Left hindlimb (tissue), 1 donor: ENCODE measurements around the gene SDF4.
"Not testable (repeated sequence)": the region's sequence is repeated elsewhere in the genome, so short reads cannot be mapped to it uniquely, and the experiment has no call there.

Source experiments
- DNase-seq: peaks from one replicate; pipeline ENCODE4 v3.0.0-alpha.2; 2018

SDF4 gene

GRCh38 chr1:1197188-1197500 is 34.7 kb downstream of the SDF4 start:
- DNase-seq = peak; percentile 27

- peak; percentile 25 for DNase-seq
These were observed 35.2 kb downstream of the SDF4 start for GRCh38 chr1:1196431-1197187.

- not testable (repeated sequence) for DNase-seq
These were observed 36.1 kb downstream of the SDF4 start for GRCh38 chr1:1195726-1196125.

GRCh38 chr1:1194723-1195122 is 37.1 kb downstream of the SDF4 start:
- no peak for DNase-seq

DNA sequence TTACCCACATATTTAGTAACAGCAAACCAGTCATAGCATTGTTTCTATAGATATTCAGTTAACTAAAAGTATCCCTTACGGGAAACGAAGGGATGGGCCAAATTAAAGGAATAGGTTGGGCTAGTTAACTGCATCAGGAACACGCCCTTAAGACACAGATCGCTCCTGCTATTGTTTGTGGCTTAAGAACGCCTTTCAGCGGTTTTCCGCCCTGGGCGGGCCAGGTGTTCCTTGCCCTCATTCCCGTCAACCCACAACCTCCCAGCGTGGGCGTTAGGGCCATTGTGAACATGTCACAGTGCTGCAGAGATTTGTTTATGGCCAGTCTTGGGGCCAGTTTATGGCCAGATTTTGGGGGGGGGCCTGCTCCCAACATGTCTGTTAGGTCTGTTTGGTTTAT is 40.1 kb downstream of the SDF4 start:
- no peak for DNase-seq

DNA sequence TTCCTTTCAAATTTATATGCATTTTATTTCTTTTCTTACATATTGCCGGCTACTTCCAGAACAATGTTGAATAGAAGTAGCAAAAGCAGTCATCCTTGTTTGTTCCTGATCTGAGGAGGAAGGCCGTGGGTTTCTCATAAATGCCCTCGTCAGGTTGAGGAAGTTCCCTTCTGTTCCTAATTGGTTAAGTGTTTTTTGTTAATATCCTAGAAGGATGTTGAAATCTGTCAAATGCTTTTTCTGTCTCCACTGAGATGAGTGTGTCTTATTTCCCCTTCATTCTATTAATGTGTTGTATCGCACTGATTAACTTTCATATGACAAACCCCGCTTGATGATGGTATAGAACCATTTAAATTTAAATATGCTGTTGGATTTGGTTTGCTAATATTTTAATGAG is 42.7 kb downstream of the SDF4 start:
- no peak for DNase-seq

GRCh38 chr1:1187938-1188337 is 43.9 kb downstream of the SDF4 start:
- DNase-seq = no peak

GRCh38 chr1:1185101-1185765 is 46.6 kb downstream of the SDF4 start:
- peak; percentile 31 for DNase-seq

DNA sequence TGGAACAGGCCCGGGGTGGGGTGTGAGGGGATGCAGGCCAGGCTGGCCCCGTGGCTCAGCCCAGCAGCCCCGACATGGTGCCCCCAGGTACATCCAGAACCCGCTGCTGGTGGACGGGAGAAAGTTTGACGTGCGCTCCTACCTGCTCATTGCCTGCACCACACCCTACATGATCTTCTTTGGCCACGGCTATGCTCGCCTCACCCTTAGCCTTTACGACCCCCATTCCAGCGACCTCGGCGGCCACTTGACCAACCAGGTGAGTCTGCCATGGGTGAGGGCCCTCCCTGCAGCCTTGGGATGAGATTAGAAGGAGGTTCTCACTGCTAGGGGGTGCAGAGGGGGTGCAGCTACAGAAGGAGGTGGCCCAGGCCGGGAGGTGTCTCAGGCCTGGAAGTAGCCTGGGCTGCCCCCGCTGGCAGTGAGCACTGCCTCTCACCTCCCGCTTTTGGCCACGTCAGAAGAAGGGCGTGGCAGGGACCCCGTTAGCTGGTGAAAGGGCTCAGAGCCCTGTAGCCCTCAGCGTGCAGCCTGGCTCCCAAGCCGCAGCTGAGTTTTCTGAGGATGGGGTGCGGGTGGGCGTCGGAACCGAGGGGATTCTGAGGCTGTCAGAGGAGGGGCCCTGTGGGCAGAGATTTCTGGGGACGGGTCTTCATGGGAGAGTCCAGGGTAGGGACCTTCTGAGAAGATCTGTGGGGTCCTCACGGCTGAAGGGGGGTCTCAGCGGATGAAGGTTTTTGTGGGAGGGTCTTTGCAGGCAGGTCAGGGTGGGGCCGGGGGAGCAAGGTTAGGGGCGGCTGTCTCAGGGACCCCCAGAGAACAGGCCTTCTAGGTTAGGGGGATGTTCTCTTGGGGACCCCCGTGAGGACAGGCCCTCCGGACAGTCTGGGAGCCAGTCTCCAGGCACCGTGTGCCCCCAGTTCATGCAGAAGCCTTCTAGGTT is 47.7 kb downstream of the SDF4 start:
- peak; percentile 20 for DNase-seq

- DNase-seq = peak; percentile 33
These were observed 48.5 kb downstream of the SDF4 start for GRCh38 chr1:1183221-1183747.

- peak; percentile 29 for DNase-seq
These were observed 49.1 kb downstream of the SDF4 start for GRCh38 chr1:1182491-1183220.

DNA sequence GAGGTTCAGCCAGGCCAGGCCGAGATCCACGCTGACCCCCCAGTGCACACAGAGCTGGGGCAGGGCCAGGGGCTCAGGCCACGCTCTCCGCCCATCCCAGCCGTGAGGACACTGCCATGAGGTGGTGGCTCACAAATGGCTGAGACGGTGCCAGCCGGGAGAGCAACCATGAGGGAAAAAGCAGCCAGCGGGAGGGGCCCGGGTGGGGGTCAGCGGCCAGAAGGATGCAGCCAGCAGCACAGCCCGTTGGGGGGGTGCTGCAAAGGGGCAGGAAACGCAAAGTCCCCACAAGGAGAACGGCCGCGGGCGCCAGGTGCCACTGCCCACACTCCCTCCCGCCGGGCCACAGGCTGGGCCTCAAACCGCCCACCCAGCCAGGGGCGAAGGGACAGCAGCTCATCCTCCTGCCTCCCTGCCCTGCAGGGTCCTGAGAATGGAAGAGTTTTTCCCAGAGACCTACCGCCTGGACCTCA is 49.8 kb downstream of the SDF4 start:
- peak; percentile 25 for DNase-seq

- DNase-seq = peak; percentile 29
These were observed 50.5 kb downstream of the SDF4 start for GRCh38 chr1:1181129-1181937.

DNA sequence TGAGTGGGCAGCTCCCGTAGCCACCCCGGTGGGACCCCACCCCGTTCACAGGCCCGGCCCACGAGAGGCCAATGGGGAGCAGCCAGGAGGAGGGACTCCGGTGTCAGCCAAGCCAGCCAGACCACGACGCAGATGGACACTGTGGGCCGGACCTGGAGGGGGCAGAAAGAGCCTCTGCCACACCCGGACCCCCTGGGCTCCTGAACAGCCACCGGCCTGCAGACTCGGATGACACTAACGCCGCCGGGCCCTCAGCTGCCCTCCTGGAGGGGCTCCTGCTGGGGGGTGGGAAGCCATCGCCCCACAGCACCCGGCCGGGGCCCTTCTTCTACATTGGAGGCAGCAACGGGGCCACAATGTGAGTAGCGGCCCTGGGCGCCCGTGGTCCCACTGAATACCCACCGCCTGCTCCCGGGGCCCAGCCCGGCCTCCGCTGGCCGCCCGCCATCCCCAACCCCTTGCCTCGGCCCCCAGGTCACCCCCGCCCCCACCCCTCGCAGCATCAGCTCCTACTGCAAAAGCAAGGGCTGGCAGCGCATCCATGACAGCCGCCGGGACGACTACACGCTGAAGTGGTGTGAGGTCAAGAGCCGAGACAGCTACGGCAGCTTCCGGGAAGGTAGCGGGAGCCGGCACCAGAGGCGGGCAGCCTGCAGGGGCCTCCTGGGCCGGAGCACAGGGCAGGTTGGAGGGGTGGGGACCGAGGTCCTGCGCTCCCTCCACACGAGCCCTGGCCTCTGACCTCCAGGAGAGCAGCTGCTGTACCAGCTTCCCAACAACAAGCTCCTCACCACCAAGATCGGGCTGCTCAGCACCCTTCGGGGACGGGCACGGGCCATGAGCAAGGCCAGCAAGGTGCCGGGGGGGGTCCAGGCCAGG is 51.6 kb downstream of the SDF4 start:
- DNase-seq = peak; percentile 20

GRCh38 chr1:1179346-1179982 is 52.3 kb downstream of the SDF4 start:
- DNase-seq = peak; percentile 27

GRCh38 chr1:1178794-1179331 is 52.9 kb downstream of the SDF4 start:
- peak; percentile 29 for DNase-seq

GRCh38 chr1:1177452-1178206 is 54.2 kb downstream of the SDF4 start:
- no peak for DNase-seq

- no peak for DNase-seq
These were observed 54.9 kb downstream of the SDF4 start for GRCh38 chr1:1176931-1177330.
